MG63 (cell line): Measurements from ENCODE around the gene NOTCH3. TPM values are rescaled to one million over a fixed set of nuclear protein-coding genes. Genes with fewer than 3 reads are reported as not detected.

Experiments used
- DNase-seq: peaks from one replicate; pipeline ENCODE4 v3.0.0-alpha.2; 2020
- H3K27me3 ChIP-seq: fragments of 250-450 bp; sonication (Bioruptor Pico); 2 replicates; pipeline ENCODE4 v1.5.1; 2020; ENCODE audit warnings: mild to moderate bottlenecking, moderate library complexity
- H3K36me3 ChIP-seq: fragments of 250-450 bp; sonication (Bioruptor Pico); 2 replicates; pipeline ENCODE4 v1.5.1; 2020; ENCODE audit warnings: mild to moderate bottlenecking, moderate library complexity
- H3K4me3 ChIP-seq: fragments of 250-450 bp; sonication (Bioruptor Pico); 2 replicates; pipeline ENCODE4 v1.5.1; 2020; ENCODE audit warnings: mild to moderate bottlenecking, moderate library complexity
- H3K9me3 ChIP-seq: fragments of 250-450 bp; sonication (Bioruptor Pico); 2 replicates; pipeline ENCODE4 v1.5.1; 2020; ENCODE audit warnings: mild to moderate bottlenecking, moderate library complexity
- total RNA-seq: library from RNA; depleted of rRNA; stranded (reverse); fragments of >200 nt; shearing (Covaris generic); gene quantifications from 2 replicates; pipeline ENCODE4 v1.2.3, GENCODE V29; 2014; ENCODE audit warnings: low replicate concordance; rRNA removed

NOTCH3 gene
- total RNA-seq: 0.44 and 0.56 TPM in 2 replicates

GRCh38 chr19:15200553-15201364 lies at the start of gene NOTCH3:
TSS of gene NOTCH3 (minus strand) at chr19:15200995. CDS start at chr19:15200905, 90 bp downstream.
- H3K27me3 ChIP-seq: 0 out of 2 replicates have a peak, but pooled peaks cover 5% of the 10 kb centered on the region
- peak within 1 kb of the TSS; percentile 37 for H3K4me3 ChIP-seq
- H3K9me3 ChIP-seq: no peaks in the 10 kb centered on the region; the same call in 1 of the 2 replicates
- no peaks in the 10 kb centered on the region for H3K36me3 ChIP-seq
- no peak for DNase-seq

- H3K9me3 ChIP-seq: no peaks in the 10 kb centered on the region
These were observed 49.8 kb upstream of the NOTCH3 start for GRCh38 chr19:15250640-15250993.

GRCh38 chr19:15249972-15250639 lies 49.3 kb upstream of the NOTCH3 start:
- DNase-seq: no peak
- Histone ChIP-seq H3K4me3 (no peak overlapping the region), H3K27me3 (no peaks in the 10 kb centered on the region), H3K9me3 (no peaks in the 10 kb centered on the region), H3K36me3 (peaks cover 97% of the 10 kb centered on the region)

More at GRCh38 chr19:15250640-15250993, 49.8 kb upstream of the NOTCH3 start:
- DNase-seq: no peak
- peaks cover 97% of the 10 kb centered on the region for H3K36me3 ChIP-seq
- no peaks in the 10 kb centered on the region for H3K27me3 ChIP-seq
- H3K4me3 ChIP-seq: no peak overlapping the region

- Histone ChIP-seq H3K9me3 (no peaks in the 10 kb centered on the region), H3K36me3 (peaks cover 98% of the 10 kb centered on the region), H3K27me3 (no peaks in the 10 kb centered on the region), H3K4me3 (no peak overlapping the region)
- DNase-seq: no peak
These were observed 48.7 kb upstream of the NOTCH3 start for GRCh38 chr19:15249528-15249874.

GRCh38 chr19:15248648-15249527 lies 48.1 kb upstream of the NOTCH3 start:
- H3K9me3 ChIP-seq: no peaks in the 10 kb centered on the region
- peak; percentile 94 for DNase-seq
- H3K4me3 ChIP-seq: no peak overlapping the region
- H3K36me3 ChIP-seq: peaks cover 96% of the 10 kb centered on the region
- H3K27me3 ChIP-seq: no peaks in the 10 kb centered on the region

GRCh38 chr19:15248106-15248505 lies 47.3 kb upstream of the NOTCH3 start:
- peaks cover 96% of the 10 kb centered on the region for H3K36me3 ChIP-seq
- H3K9me3 ChIP-seq: no peaks in the 10 kb centered on the region
- H3K4me3 ChIP-seq: no peak overlapping the region
- no peaks in the 10 kb centered on the region for H3K27me3 ChIP-seq
- no peak for DNase-seq

- no peaks in the 10 kb centered on the region for H3K27me3 ChIP-seq
- DNase-seq: no peak
- peaks cover 92% of the 10 kb centered on the region for H3K36me3 ChIP-seq
- H3K9me3 ChIP-seq: no peaks in the 10 kb centered on the region
- no peak overlapping the region for H3K4me3 ChIP-seq
These were observed 46.6 kb upstream of the NOTCH3 start for GRCh38 chr19:15247107-15248014.

- Histone ChIP-seq H3K4me3 (no peak overlapping the region), H3K36me3 (peaks cover 94% of the 10 kb centered on the region), H3K9me3 (no peaks in the 10 kb centered on the region), H3K27me3 (no peaks in the 10 kb centered on the region)
- DNase-seq: no peak
These were observed 45.3 kb upstream of the NOTCH3 start for GRCh38 chr19:15246198-15246481.

GRCh38 chr19:15245370-15246197 lies 44.8 kb upstream of the NOTCH3 start:
- Histone ChIP-seq H3K4me3 (no peak overlapping the region), H3K27me3 (no peaks in the 10 kb centered on the region), H3K36me3 (peaks cover 94% of the 10 kb centered on the region), H3K9me3 (no peaks in the 10 kb centered on the region)
- no peak for DNase-seq

- Histone ChIP-seq H3K4me3 (no peak overlapping the region), H3K27me3 (no peaks in the 10 kb centered on the region), H3K36me3 (peaks cover 94% of the 10 kb centered on the region), H3K9me3 (no peaks in the 10 kb centered on the region)
- no peak for DNase-seq
These were observed 44.0 kb upstream of the NOTCH3 start for GRCh38 chr19:15244808-15245207.

GRCh38 chr19:15244106-15244803 lies 43.5 kb upstream of the NOTCH3 start:
- no peaks in the 10 kb centered on the region for H3K9me3 ChIP-seq
- H3K4me3 ChIP-seq: no peak overlapping the region
- no peaks in the 10 kb centered on the region for H3K27me3 ChIP-seq
- peaks cover 94% of the 10 kb centered on the region for H3K36me3 ChIP-seq
- no peak for DNase-seq

- H3K36me3 ChIP-seq: peaks cover 94% of the 10 kb centered on the region
These were observed 42.6 kb upstream of the NOTCH3 start for GRCh38 chr19:15243236-15243957.

GRCh38 chr19:15241259-15241910 lies 40.6 kb upstream of the NOTCH3 start:
- Histone ChIP-seq H3K9me3 (no peaks in the 10 kb centered on the region), H3K27me3 (no peaks in the 10 kb centered on the region), H3K4me3 (no peak overlapping the region), H3K36me3 (peaks cover 91% of the 10 kb centered on the region)
- DNase-seq: peak; percentile 62

More at GRCh38 chr19:15243236-15243957, 42.6 kb upstream of the NOTCH3 start:
- Histone ChIP-seq H3K4me3 (no peak overlapping the region), H3K27me3 (no peaks in the 10 kb centered on the region), H3K9me3 (no peaks in the 10 kb centered on the region)
- DNase-seq: no peak

- Histone ChIP-seq H3K36me3 (peaks cover 91% of the 10 kb centered on the region), H3K9me3 (no peaks in the 10 kb centered on the region), H3K4me3 (no peak overlapping the region), H3K27me3 (no peaks in the 10 kb centered on the region)
- DNase-seq: no peak
These were observed 39.7 kb upstream of the NOTCH3 start for GRCh38 chr19:15240515-15240914.
